Adipocyte (in vitro differentiated cells): ENCODE data around the gene CEP44.
"Not testable (repeated sequence)": the region's sequence is repeated elsewhere in the genome, so short reads cannot be mapped to it uniquely, and the experiment has no call there.

Experiments used
- DNase-seq: peaks from one replicate; pipeline ENCODE4 v3.0.0-alpha.2; 2015; ENCODE audit warnings: low read depth
- H3K27me3 ChIP-seq: replicated peaks from 2 replicates; pipeline ENCODE4 v1.7.0; 2013; ENCODE audit warnings: mild to moderate bottlenecking, low read length, moderate library complexity; ENCODE audit not compliant: control insufficient read depth, insufficient read depth
- H3K36me3 ChIP-seq: 2 replicates; pipeline ENCODE4 v1.7.0; 2013; ENCODE audit warnings: low read length, mild to moderate bottlenecking, moderate library complexity; ENCODE audit not compliant: control insufficient read depth, insufficient read depth, severe bottlenecking
- H3K4me1 ChIP-seq: 2 replicates; pipeline ENCODE4 v1.7.0; 2013; ENCODE audit warnings: mild to moderate bottlenecking, low read length, moderate library complexity; ENCODE audit not compliant: control insufficient read depth, insufficient read depth
- H3K4me3 ChIP-seq: 2 replicates; pipeline ENCODE4 v1.7.0; 2013; ENCODE audit warnings: mild to moderate bottlenecking, low read length, moderate library complexity
- H3K9ac ChIP-seq: 2 replicates; pipeline ENCODE4 v1.7.0; 2013; ENCODE audit warnings: mild to moderate bottlenecking, low read length, moderate library complexity
- H3K9me3 ChIP-seq: 2 replicates; pipeline ENCODE4 v1.7.0; 2013; ENCODE audit warnings: mild to moderate bottlenecking, low read length, moderate library complexity; ENCODE audit not compliant: control insufficient read depth

CEP44 gene

GRCh38 chr4:174324725-174325124 lies 41.0 kb downstream of the CEP44 start:
- H3K9me3 ChIP-seq = no peaks in the 10 kb centered on the region
- H3K27me3 ChIP-seq = no peaks in the 10 kb centered on the region
- peaks cover 3% of the 10 kb centered on the region for H3K36me3 ChIP-seq
- H3K4me3 ChIP-seq = no peak overlapping the region
- no peak for DNase-seq
- H3K9ac ChIP-seq = no peak overlapping the region
- H3K4me1 ChIP-seq = peaks cover 5% of the 10 kb centered on the region

- H3K4me3 ChIP-seq = no peak overlapping the region
- H3K9ac ChIP-seq = no peak overlapping the region
- H3K36me3 ChIP-seq = peaks cover 6% of the 10 kb centered on the region
- no peaks in the 10 kb centered on the region for H3K4me1 ChIP-seq
- H3K27me3 ChIP-seq = no peaks in the 10 kb centered on the region
- no peaks in the 10 kb centered on the region for H3K9me3 ChIP-seq
- peak; percentile 18 for DNase-seq
Observed at GRCh38 chr4:174332741-174333493, 49.2 kb downstream of the CEP44 start.

GRCh38 chr4:174334628-174335027 lies 50.9 kb downstream of the CEP44 start:
- H3K36me3 ChIP-seq = peaks cover 6% of the 10 kb centered on the region
- no peak for DNase-seq
- no peak overlapping the region for H3K9ac ChIP-seq
- H3K4me1 ChIP-seq = no peaks in the 10 kb centered on the region
- no peaks in the 10 kb centered on the region for H3K27me3 ChIP-seq
- no peaks in the 10 kb centered on the region for H3K9me3 ChIP-seq
- H3K4me3 ChIP-seq = no peak overlapping the region

GRCh38 chr4:174340714-174341113 lies 57.0 kb downstream of the CEP44 start:
- H3K9ac ChIP-seq = no peak overlapping the region
- no peak for DNase-seq
- no peaks in the 10 kb centered on the region for H3K4me1 ChIP-seq
- no peak overlapping the region for H3K4me3 ChIP-seq
- H3K36me3 ChIP-seq = no peaks in the 10 kb centered on the region
- H3K9me3 ChIP-seq = no peaks in the 10 kb centered on the region
- no peaks in the 10 kb centered on the region for H3K27me3 ChIP-seq

GRCh38 chr4:174349156-174349555 lies 65.4 kb downstream of the CEP44 start:
- Histone ChIP-seq H3K36me3 (no peaks in the 10 kb centered on the region), H3K9me3 (no peaks in the 10 kb centered on the region), H3K4me3 (no peak overlapping the region), H3K4me1 (no peaks in the 10 kb centered on the region), H3K27me3 (no peaks in the 10 kb centered on the region), H3K9ac (no peak overlapping the region)
- DNase-seq = no peak

GRCh38 chr4:174352061-174352819 lies 68.5 kb downstream of the CEP44 start:
- H3K36me3 ChIP-seq = no peaks in the 10 kb centered on the region
- H3K27me3 ChIP-seq = no peaks in the 10 kb centered on the region
- no peak overlapping the region for H3K4me3 ChIP-seq
- H3K9me3 ChIP-seq = no peaks in the 10 kb centered on the region
- no peak overlapping the region for H3K9ac ChIP-seq
- DNase-seq = peak; percentile 4
- no peaks in the 10 kb centered on the region for H3K4me1 ChIP-seq

GRCh38 chr4:174357321-174357720 lies 73.6 kb downstream of the CEP44 start:
- H3K36me3 ChIP-seq = no peaks in the 10 kb centered on the region
- no peak overlapping the region for H3K4me3 ChIP-seq
- peak; percentile 17 for DNase-seq
- H3K4me1 ChIP-seq = peaks cover 5% of the 10 kb centered on the region
- no peaks in the 10 kb centered on the region for H3K9me3 ChIP-seq
- H3K9ac ChIP-seq = no peak overlapping the region
- H3K27me3 ChIP-seq = no peaks in the 10 kb centered on the region

- DNase-seq = no peak
- H3K36me3 ChIP-seq = no peaks in the 10 kb centered on the region
- no peaks in the 10 kb centered on the region for H3K27me3 ChIP-seq
- no peaks in the 10 kb centered on the region for H3K9me3 ChIP-seq
- H3K9ac ChIP-seq = no peak overlapping the region
- H3K4me3 ChIP-seq = no peak overlapping the region
- peaks cover 5% of the 10 kb centered on the region for H3K4me1 ChIP-seq
Observed at GRCh38 chr4:174358410-174358809, 74.7 kb downstream of the CEP44 start.

- Histone ChIP-seq H3K9ac (no peak overlapping the region), H3K4me3 (no peak overlapping the region), H3K9me3 (no peaks in the 10 kb centered on the region), H3K27me3 (no peaks in the 10 kb centered on the region), H3K4me1 (peaks cover 5% of the 10 kb centered on the region), H3K36me3 (no peaks in the 10 kb centered on the region)
- peak; percentile 55 for DNase-seq
Observed at GRCh38 chr4:174358829-174359228, 75.1 kb downstream of the CEP44 start.

- Histone ChIP-seq H3K9ac (no peak overlapping the region), H3K27me3 (no peaks in the 10 kb centered on the region), H3K4me1 (peaks cover 5% of the 10 kb centered on the region), H3K9me3 (peaks cover 1% of the 10 kb centered on the region), H3K4me3 (no peak overlapping the region), H3K36me3 (no peaks in the 10 kb centered on the region)
- no peak for DNase-seq
Observed at GRCh38 chr4:174362340-174362739, 78.6 kb downstream of the CEP44 start.

- H3K36me3 ChIP-seq, H3K27me3 ChIP-seq, H3K4me1 ChIP-seq, H3K4me3 ChIP-seq, H3K9me3 ChIP-seq, DNase-seq, H3K9ac ChIP-seq: not testable (repeated sequence)
Observed at GRCh38 chr4:174363782-174364181, 80.1 kb downstream of the CEP44 start.
